Astrocyte (in vitro differentiated cells and primary cell): ENCODE results near the gene PSMG2. TPM values are rescaled to one million over a fixed set of nuclear protein-coding genes. Genes with fewer than 3 reads are reported as not detected.

Experiments
- DNase-seq: peaks from one replicate; pipeline ENCODE4 v3.0.0-alpha.2; 2010; ENCODE audit warnings: low read depth
- FAIRE-seq: peaks from 2 replicates; lab custom pipeline; 2011; peaks lifted over from hg19 to GRCh38; lab: Jason Lieb, UNC
- H2AFZ ChIP-seq: 2 replicates; pipeline ENCODE4 v1.6.0; 2012; ENCODE audit warnings: low read depth, low read length, inconsistent platforms
- H3K27ac ChIP-seq: 2 replicates; pipeline ENCODE4 v1.5.1; 2011; ENCODE audit warnings: low read depth, low read length, inconsistent platforms
- H3K27me3 ChIP-seq: 2 replicates; pipeline ENCODE4 v1.6.0; 2011; ENCODE audit warnings: low read length, inconsistent platforms; ENCODE audit not compliant: insufficient read depth
- H3K36me3 ChIP-seq: 2 replicates; pipeline ENCODE4 v1.5.1; 2011; ENCODE audit warnings: low read length, inconsistent platforms; ENCODE audit not compliant: insufficient read depth
- H3K4me1 ChIP-seq: 2 replicates; pipeline ENCODE4 v1.5.1; 2011; ENCODE audit warnings: low read length, inconsistent platforms; ENCODE audit not compliant: insufficient read depth
- H3K4me2 ChIP-seq: 2 replicates; pipeline ENCODE4 v1.6.0; 2012; ENCODE audit warnings: low read length, inconsistent platforms
- H3K4me3 ChIP-seq: 2 replicates; pipeline ENCODE4 v1.5.1; 2011; ENCODE audit warnings: low read depth, mild to moderate bottlenecking, low read length, inconsistent platforms; ENCODE audit not compliant: insufficient read depth
- H3K79me2 ChIP-seq: 2 replicates; pipeline ENCODE4 v1.6.0; 2012; ENCODE audit warnings: mild to moderate bottlenecking, low read length, inconsistent platforms; ENCODE audit not compliant: insufficient read depth
- H3K9ac ChIP-seq: 2 replicates; pipeline ENCODE4 v1.6.0; 2012; ENCODE audit warnings: mild to moderate bottlenecking, low read length, inconsistent platforms
- H3K9me3 ChIP-seq: 2 replicates; pipeline ENCODE4 v1.5.1; 2012; ENCODE audit warnings: low read depth, mild to moderate bottlenecking, low read length, inconsistent platforms; ENCODE audit not compliant: insufficient read depth
- H4K20me1 ChIP-seq: 2 replicates; pipeline ENCODE4 v1.6.0; 2012; ENCODE audit warnings: low read length, inconsistent platforms; ENCODE audit not compliant: insufficient read depth
- H3K27ac Mint-ChIP-seq: one replicate; pipeline ENCODE4 v1.8.0; 2021; ENCODE audit warnings: mild to moderate bottlenecking, mixed read lengths; ENCODE audit not compliant: unreplicated experiment
- H3K27me3 Mint-ChIP-seq: one replicate; pipeline ENCODE4 v1.8.0; 2021; ENCODE audit warnings: low read depth, mixed read lengths; ENCODE audit not compliant: unreplicated experiment
- H3K36me3 Mint-ChIP-seq: one replicate; pipeline ENCODE4 v1.8.0; 2021; ENCODE audit warnings: low read depth, mixed read lengths; ENCODE audit not compliant: unreplicated experiment
- H3K4me1 Mint-ChIP-seq: one replicate; pipeline ENCODE4 v1.8.0; 2021; ENCODE audit warnings: low read depth, mixed read lengths; ENCODE audit not compliant: unreplicated experiment
- H3K4me3 Mint-ChIP-seq: one replicate; pipeline ENCODE4 v1.8.0; 2021; ENCODE audit warnings: mild to moderate bottlenecking, moderate library complexity, mixed read lengths; ENCODE audit not compliant: unreplicated experiment
- H3K9me3 Mint-ChIP-seq: one replicate; pipeline ENCODE4 v1.8.0; 2021; ENCODE audit warnings: mild to moderate bottlenecking, mixed read lengths; ENCODE audit not compliant: unreplicated experiment
- CTCF ChIP-seq: IDR thresholded peaks from 2 replicates; pipeline ENCODE4 v1.5.1; 2011; ENCODE audit warnings: low read depth, mild to moderate bottlenecking, inconsistent platforms, low read length, moderate library complexity; ENCODE audit not compliant: insufficient read depth
- EZH2 ChIP-seq: IDR thresholded peaks from 2 replicates; pipeline ENCODE4 v1.6.1; 2012; ENCODE audit warnings: mild to moderate bottlenecking, low read length, inconsistent platforms; ENCODE audit not compliant: insufficient read depth
- total RNA-seq: library from RNA; stranded (reverse); gene quantifications from 2 replicates; pipeline ENCODE4 v1.2.1, GENCODE V29; 2021

Gene PSMG2
- total RNA-seq, 1 donor from 2014 or later = 57.4 TPM

GRCh38 chr18:12659904-12660605, 42.8 kb upstream of the PSMG2 start:
- Mint-ChIP-seq H3K36me3 (no peaks in the 10 kb centered on the region), H3K27me3 (no peaks in the 10 kb centered on the region), H3K9me3 (no peaks in the 10 kb centered on the region), H3K4me1 (peaks cover 11% of the 10 kb centered on the region), H3K4me3 (peak overlapping the region; percentile 55), H3K27ac (no peak overlapping the region)
- Histone ChIP-seq H3K27me3 (no peaks in the 10 kb centered on the region), H2AFZ (no peak overlapping the region), H3K79me2 (peaks cover 22% of the 10 kb centered on the region), H3K36me3 (no peaks in the 10 kb centered on the region), H3K4me1 (no peaks in the 10 kb centered on the region), H3K4me3 (no peak overlapping the region), H4K20me1 (peaks cover 7% of the 10 kb centered on the region), H3K4me2 (peak overlapping the region; percentile 13), H3K27ac (no peak overlapping the region), H3K9me3 (no peaks in the 10 kb centered on the region), H3K9ac (no peak overlapping the region)
- TF ChIP-seq EZH2 = no peak
- peak; percentile 99 for TF ChIP-seq CTCF
- DNase-seq = peak; percentile 63
- peak; percentile 94 for FAIRE-seq

GRCh38 chr18:12668041-12668440, 34.8 kb upstream of the PSMG2 start:
- no peak for FAIRE-seq

More at GRCh38 chr18:12668041-12668440, 34.8 kb upstream of the PSMG2 start:
- Mint-ChIP-seq H3K4me1 (peaks cover 2% of the 10 kb centered on the region), H3K27ac (no peak overlapping the region), H3K36me3 (peaks cover 1% of the 10 kb centered on the region), H3K4me3 (no peak overlapping the region), H3K9me3 (no peaks in the 10 kb centered on the region), H3K27me3 (no peaks in the 10 kb centered on the region)
- Histone ChIP-seq H3K9ac (no peak overlapping the region), H4K20me1 (no peaks in the 10 kb centered on the region), H3K36me3 (peaks cover under 1% of the 10 kb centered on the region), H3K4me3 (no peak overlapping the region), H3K9me3 (no peaks in the 10 kb centered on the region), H3K4me2 (no peak overlapping the region), H3K27ac (no peak overlapping the region), H3K79me2 (no peaks in the 10 kb centered on the region), H3K4me1 (peaks cover 3% of the 10 kb centered on the region), H3K27me3 (no peaks in the 10 kb centered on the region), H2AFZ (no peak overlapping the region)
- no peak for TF ChIP-seq CTCF
- no peak for TF ChIP-seq EZH2
- no peak for DNase-seq
